Sigmoid colon (tissue), 7 donors: Measurements from ENCODE around the gene RAB3IL1. TPM values are rescaled to one million over a fixed set of nuclear protein-coding genes. Genes with fewer than 3 reads are reported as not detected.

Experiments
- DNase-seq: peaks from one replicate; pipeline ENCODE4 v3.0.0-alpha.2; 2019
- H3K27ac ChIP-seq, 4 donors: fragments of 200-600 bp; sonication (generic); one replicate each; pipeline ENCODE4 v1.5.1; 2016 to 2019; ENCODE audit warnings: mild to moderate bottlenecking in 1 of 4
- H3K27me3 ChIP-seq, 3 donors: fragments of 200-600 bp; sonication (generic); one replicate each; pipeline ENCODE4 v1.5.1; 2019; ENCODE audit warnings: mild to moderate bottlenecking in 1 of 3
- H3K36me3 ChIP-seq, 4 donors: fragments of 200-600 bp; sonication (generic); one replicate each; pipeline ENCODE4 v1.5.1; 2016 to 2019
- H3K4me1 ChIP-seq, 4 donors: fragments of 200-600 bp; sonication (generic); one replicate each; pipeline ENCODE4 v1.5.1; 2017 to 2019
- H3K4me3 ChIP-seq, 4 donors: fragments of 200-600 bp; sonication (generic); one replicate each; pipeline ENCODE4 v1.5.1; 2017 to 2019; ENCODE audit warnings: mild to moderate bottlenecking in 2 of 4, moderate library complexity in 1 of 4
- H3K9me3 ChIP-seq, 4 donors: fragments of 200-600 bp in 3 of 4; sonication (generic) in 3 of 4; one replicate each; pipeline versions ENCODE4 v1.5.1 to v1.6.1; 2013 to 2019
- CTCF ChIP-seq, 4 experiments: fragments of 450-650 bp in 3 of 4; fragments of 200-600 bp in 1 of 4; IDR thresholded peaks; one replicate each; pipeline ENCODE4 v1.5.1; 2016 to 2019; ENCODE audit warnings: antibody characterized with exemption in 4 of 4, mild to moderate bottlenecking in 3 of 4, moderate library complexity in 2 of 4
- EP300 ChIP-seq, 4 donors: sonication (generic); formaldehyde crosslinking; IDR thresholded peaks; one replicate each; pipeline ENCODE4 v1.6.1; 2017; ENCODE audit warnings: antibody characterized with exemption in 4 of 4
- POLR2A ChIP-seq, 2 donors: fragments of 450-650 bp; IDR thresholded peaks; one replicate each; pipeline ENCODE4 v1.6.1; 2016; ENCODE audit warnings: antibody characterized with exemption in 2 of 2, mild to moderate bottlenecking in 2 of 2, moderate library complexity in 2 of 2
- POLR2AphosphoS5 ChIP-seq, 4 donors: sonication (generic); formaldehyde crosslinking; IDR thresholded peaks; one replicate each; pipeline ENCODE4 v1.6.1; 2017; ENCODE audit warnings: antibody characterized with exemption in 4 of 4
- WGBS, 2 donors: extraction: QIAGEN DNeasy Blood & Tissue Kit; methylation state at CpG; one replicate each; pipeline ENCODE4 v1.1.7; 2013; 5-methylcytosine and 5-hydroxymethylcytosine counted together
- intact Hi-C: fragments of 100-400 bp; cut with DNase I; formaldehyde crosslinking; loops from one replicate; pipeline ENCODE4 v1.15.1; 2023
- polyA plus RNA-seq, 3 donors: library from polyadenylated mRNA; stranded (reverse); fragments of 200-250 nt; gene quantifications; one replicate each; pipeline ENCODE4 v1.2.3, GENCODE V29; 2013
- total RNA-seq, 4 donors: library from RNA; depleted of rRNA; stranded (reverse); fragments of >200 nt; gene quantifications; one replicate each; pipeline ENCODE4 v1.1.0, GENCODE V29; 2016
- donor health status: healthy with polysubstance abuse.
- donor health status: Bipolar disorder and iron deficiency.
- donor health status: healthy.

RAB3IL1 gene
- total and polyA plus RNA-seq, 7 donors, result 5.1 to 23.7 (median 18.0) TPM

- H3K27ac ChIP-seq, result peak overlapping the region; percentile 85 to 96 (median 90)
- peaks cover 0 to 41% (median 32%) of the 10 kb centered on the region in 4 donors for H3K4me1 ChIP-seq
- no peaks in the 10 kb centered on the region for H3K36me3 ChIP-seq
- DNase-seq, result no peak
- TF ChIP-seq CTCF (IDR thresholded peaks at IDR 0.05), result no peak
- intact Hi-C loops, result loop anchor here (5.0 kb wide), 2 partner anchors 75 kb away; partner anchors contain the start of genes FADS1 and FTH1
- WGBS, 2 donors, result 7 to 12% methylated on average over 12 of the region's 12 CpGs
- H3K4me3 ChIP-seq, result peak overlapping the region; percentile 30 to 94 (median 78)
- no peaks in the 10 kb centered on the region for H3K27me3 ChIP-seq
- H3K9me3 ChIP-seq, result no peaks in the 10 kb centered on the region
These were observed 25.3 kb downstream of the RAB3IL1 start for GRCh38 chr11:61892085-61892370.

- peak; percentile 94 for DNase-seq
- H3K9me3 ChIP-seq, result no peaks in the 10 kb centered on the region
- H3K27ac ChIP-seq, result peak within 1 kb of the TSS; percentile 85 to 96 (median 90)
- H3K4me3 ChIP-seq, result peak within 1 kb of the TSS; percentile 75 to 94 (median 84)
- intact Hi-C loops, result loop anchor here (2.0 to 5.0 kb wide), 3 partner anchors 74 to 95 kb away; partner anchors contain the start of genes FADS1 and FTH1
- no peaks in the 10 kb centered on the region for H3K36me3 ChIP-seq
- H3K4me1 ChIP-seq, result peaks cover 0 to 46% (median 33%) of the 10 kb centered on the region in 4 donors
- no peaks in the 10 kb centered on the region for H3K27me3 ChIP-seq
- TF ChIP-seq POLR2AphosphoS5 (IDR thresholded peaks at IDR 0.05) (peak; percentile 1 to 68 (median 66)), EP300 (IDR thresholded peaks at IDR 0.05) (no peak)
- WGBS, 2 donors, result 0 to 1% methylated on average over 96 of the region's 96 CpGs
These were observed 25.9 kb downstream of the RAB3IL1 start, which contains the start of gene FADS3 for GRCh38 chr11:61891331-61892084. FADS3 (minus strand) TSS chr11:61891545; CDS start chr11:61891381, 164 bp downstream.

- TF ChIP-seq POLR2AphosphoS5 (IDR thresholded peaks at IDR 0.05) (peak in 1 of 4 donors; percentile 61), POLR2A (IDR thresholded peaks at IDR 0.05) (no peak), EP300 (IDR thresholded peaks at IDR 0.05) (no peak), CTCF (IDR thresholded peaks at IDR 0.05) (no peak)
- Histone ChIP-seq H3K4me3 (peak overlapping the region; percentile 75 to 94 (median 84)), H3K27ac (peak overlapping the region; percentile 85 to 96 (median 90)), H3K36me3 (no peaks in the 10 kb centered on the region), H3K4me1 (peaks cover 0 to 46% (median 33%) of the 10 kb centered on the region in 4 donors), H3K27me3 (no peaks in the 10 kb centered on the region), H3K9me3 (no peaks in the 10 kb centered on the region)
- DNase-seq, result peak; percentile 87
- intact Hi-C loops, result loop anchor here (2.0 to 5.0 kb wide), 3 partner anchors 73 to 94 kb away; partner anchors contain the start of genes FADS1 and FTH1
- 1% methylated on average over 38 of the region's 38 CpGs for WGBS, 2 donors
These were observed 26.6 kb downstream of the RAB3IL1 start for GRCh38 chr11:61890529-61891330.

- H3K27me3 ChIP-seq, result no peaks in the 10 kb centered on the region
- no peak for TF ChIP-seq EP300 (IDR thresholded peaks at IDR 0.05)
- TF ChIP-seq POLR2A (IDR thresholded peaks at IDR 0.05), result no peak
- no peak for TF ChIP-seq CTCF (IDR thresholded peaks at IDR 0.05)
- H3K4me3 ChIP-seq, result peak overlapping the region in 3 of 4 donors; percentile 75 to 94 (median 82)
- DNase-seq, result no peak
- intact Hi-C loops, result loop anchor here (2.0 to 5.0 kb wide), 3 partner anchors 73 to 93 kb away; partner anchors contain the start of genes FADS1 and FTH1
- 87 to 90% methylated on average over 10 of the region's 10 CpGs for WGBS, 2 donors
- H3K36me3 ChIP-seq, result no peaks in the 10 kb centered on the region
- peak overlapping the region; percentile 85 to 96 (median 90) for H3K27ac ChIP-seq
- peaks cover 0 to 46% (median 33%) of the 10 kb centered on the region in 4 donors for H3K4me1 ChIP-seq
- H3K9me3 ChIP-seq, result no peaks in the 10 kb centered on the region
These were observed 27.5 kb downstream of the RAB3IL1 start for GRCh38 chr11:61889831-61890230.

DNA sequence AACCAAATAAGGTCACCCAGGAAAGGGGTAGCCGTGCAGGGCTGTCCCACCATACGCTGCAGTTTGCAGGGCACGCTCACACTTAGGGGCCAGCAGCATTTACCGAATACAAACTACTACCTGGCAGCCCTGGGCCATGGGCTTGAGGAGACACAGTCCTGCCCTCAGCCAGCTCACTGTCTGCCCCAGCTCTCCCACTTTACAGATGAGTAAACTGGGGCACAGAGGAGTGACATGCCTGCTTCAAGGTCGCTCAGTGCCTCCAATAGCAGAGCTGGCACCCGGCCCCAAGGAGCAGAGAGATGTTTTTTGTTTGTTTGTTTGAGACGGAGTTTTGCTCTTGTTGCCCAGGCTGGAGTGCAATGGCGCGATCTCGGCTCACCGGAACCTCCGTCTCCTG lies 28.8 kb downstream of the RAB3IL1 start:
- Histone ChIP-seq H3K27me3 (no peaks in the 10 kb centered on the region), H3K4me1 (peaks cover 0 to 46% (median 33%) of the 10 kb centered on the region in 4 donors), H3K36me3 (no peaks in the 10 kb centered on the region), H3K4me3 (no peak overlapping the region), H3K27ac (peak overlapping the region; percentile 59 to 85 (median 82)), H3K9me3 (no peaks in the 10 kb centered on the region)
- DNase-seq, result no peak
- intact Hi-C loops, result no loop called here
- no peak for TF ChIP-seq EP300 (IDR thresholded peaks at IDR 0.05)
- TF ChIP-seq POLR2AphosphoS5 (IDR thresholded peaks at IDR 0.05), result no peak
- no peak for TF ChIP-seq POLR2A (IDR thresholded peaks at IDR 0.05)
- TF ChIP-seq CTCF (IDR thresholded peaks at IDR 0.05), result no peak
- WGBS, 2 donors, result 92 to 95% methylated on average over 12 of the region's 12 CpGs
